ENCODE measurements around the gene GJA5.

GJA5 gene

GRCh38 chr1:147781056-147781471 is 20.7 kb upstream of the GJA5 start:
- no peak for DNase-seq (ENCODE audit: low read depth)
- TF ChIP-seq CTCF (IDR thresholded peaks at IDR 0.05; ENCODE audit: control insufficient read depth, extremely low read depth, insufficient read depth), result no peak
- no peak overlapping the region for H3K4me3 ChIP-seq (ENCODE audit: low read depth, low read length)

GRCh38 chr1:147777694-147778093 is 17.3 kb upstream of the GJA5 start:
- H3K4me3 ChIP-seq (ENCODE audit: low read depth, low read length), result no peak overlapping the region
- TF ChIP-seq CTCF (IDR thresholded peaks at IDR 0.05; ENCODE audit: control insufficient read depth, extremely low read depth, insufficient read depth), result no peak
- no peak for DNase-seq (ENCODE audit: low read depth)

- TF ChIP-seq CTCF (IDR thresholded peaks at IDR 0.05; ENCODE audit: control insufficient read depth, extremely low read depth, insufficient read depth), result no peak
- H3K4me3 ChIP-seq (ENCODE audit: low read depth, low read length), result no peak overlapping the region
- no peak for DNase-seq (ENCODE audit: low read depth)
These were observed 12.9 kb upstream of the GJA5 start for GRCh38 chr1:147773215-147773715.

GRCh38 chr1:147772570-147772969 is 12.2 kb upstream of the GJA5 start:
- DNase-seq (ENCODE audit: low read depth), result no peak
- no peak for TF ChIP-seq CTCF (IDR thresholded peaks at IDR 0.05; ENCODE audit: control insufficient read depth, extremely low read depth, insufficient read depth)
- H3K4me3 ChIP-seq (ENCODE audit: low read depth, low read length), result no peak overlapping the region

- no peak overlapping the region for H3K4me3 ChIP-seq (ENCODE audit: low read depth, low read length)
- no peak for TF ChIP-seq CTCF (IDR thresholded peaks at IDR 0.05; ENCODE audit: control insufficient read depth, extremely low read depth, insufficient read depth)
- no peak for DNase-seq (ENCODE audit: low read depth)
These were observed 11.1 kb upstream of the GJA5 start for GRCh38 chr1:147771226-147772125.

GRCh38 chr1:147769106-147769505 is 8.7 kb upstream of the GJA5 start:
- H3K4me3 ChIP-seq (ENCODE audit: low read depth, low read length), result no peak overlapping the region
- TF ChIP-seq CTCF (IDR thresholded peaks at IDR 0.05; ENCODE audit: control insufficient read depth, extremely low read depth, insufficient read depth), result no peak
- DNase-seq (ENCODE audit: low read depth), result no peak
